IPS DF 6.9 (cell line): ENCODE measurements around the gene ZDHHC1.
A peak's percentile ranks its signal among the peaks of the same experiment; 100 is the strongest.
"Not testable (repeated sequence)": the region's sequence is repeated elsewhere in the genome, so short reads cannot be mapped to it uniquely, and the experiment has no call there.

Experiments
- DNase-seq: peaks from one replicate; pipeline ENCODE4 v3.0.0-alpha.2; 2013; ENCODE audit warnings: low read depth, low spot score
- H3K27ac ChIP-seq: one replicate; pipeline ENCODE4 v1.5.1; 2013; ENCODE audit warnings: low read length, control low read depth
- H3K27me3 ChIP-seq: 2 replicates; pipeline ENCODE4 v1.6.1; 2013; ENCODE audit warnings: mild to moderate bottlenecking, low read length; ENCODE audit not compliant: control insufficient read depth, insufficient read depth
- H3K36me3 ChIP-seq: 2 replicates; pipeline ENCODE4 v1.6.1; 2013; ENCODE audit warnings: low read length; ENCODE audit not compliant: control insufficient read depth, insufficient read depth
- H3K4me1 ChIP-seq: 2 replicates; pipeline ENCODE4 v1.6.1; 2013; ENCODE audit warnings: low read length; ENCODE audit not compliant: control insufficient read depth, insufficient read depth
- H3K4me3 ChIP-seq: 2 replicates; pipeline ENCODE4 v1.5.1; 2013; ENCODE audit warnings: mild to moderate bottlenecking, low read length
- H3K9me3 ChIP-seq: 2 replicates; pipeline ENCODE4 v1.6.1; 2013; ENCODE audit warnings: low read length, inconsistent platforms; ENCODE audit not compliant: control insufficient read depth, insufficient read depth
- WGBS: extraction: QIAGEN DNeasy Blood & Tissue Kit; methylation state at CpG from one replicate; pipeline ENCODE4 v1.1.7; 2013; ENCODE audit warnings: mixed read lengths, missing lambda C conversion rate; ENCODE audit not compliant: insufficient read length, insufficient coverage; 5-methylcytosine and 5-hydroxymethylcytosine counted together

Gene ZDHHC1

DNA sequence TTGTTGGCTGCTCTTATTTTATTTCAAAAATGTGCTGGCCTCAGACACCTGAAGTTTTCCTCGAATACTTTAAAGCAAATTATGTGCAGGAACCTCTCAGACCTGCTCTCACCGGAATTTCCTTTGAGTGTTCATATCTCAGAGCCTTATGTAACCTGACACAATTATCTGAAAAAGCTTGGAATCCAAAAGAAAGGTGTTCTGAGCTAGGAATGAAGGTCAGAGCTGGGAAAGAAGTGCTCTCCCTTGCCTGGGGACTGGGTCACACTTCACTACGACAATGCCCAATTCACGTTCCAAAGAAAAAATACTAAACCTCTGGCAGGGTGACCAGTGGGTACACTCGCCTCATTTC, 8.0 kb upstream of the ZDHHC1 start:
- Histone ChIP-seq H3K36me3 (no peaks in the 10 kb centered on the region), H3K27ac (peak overlapping the region; percentile 97), H3K9me3 (no peaks in the 10 kb centered on the region), H3K27me3 (no peaks in the 10 kb centered on the region), H3K4me3 (no peak overlapping the region), H3K4me1 (peaks cover 12% of the 10 kb centered on the region; the same call in 1 of the 2 replicates)
- DNase-seq, result no peak
- WGBS, result no CpG with 5 or more reads among the region's 5 CpGs

DNA sequence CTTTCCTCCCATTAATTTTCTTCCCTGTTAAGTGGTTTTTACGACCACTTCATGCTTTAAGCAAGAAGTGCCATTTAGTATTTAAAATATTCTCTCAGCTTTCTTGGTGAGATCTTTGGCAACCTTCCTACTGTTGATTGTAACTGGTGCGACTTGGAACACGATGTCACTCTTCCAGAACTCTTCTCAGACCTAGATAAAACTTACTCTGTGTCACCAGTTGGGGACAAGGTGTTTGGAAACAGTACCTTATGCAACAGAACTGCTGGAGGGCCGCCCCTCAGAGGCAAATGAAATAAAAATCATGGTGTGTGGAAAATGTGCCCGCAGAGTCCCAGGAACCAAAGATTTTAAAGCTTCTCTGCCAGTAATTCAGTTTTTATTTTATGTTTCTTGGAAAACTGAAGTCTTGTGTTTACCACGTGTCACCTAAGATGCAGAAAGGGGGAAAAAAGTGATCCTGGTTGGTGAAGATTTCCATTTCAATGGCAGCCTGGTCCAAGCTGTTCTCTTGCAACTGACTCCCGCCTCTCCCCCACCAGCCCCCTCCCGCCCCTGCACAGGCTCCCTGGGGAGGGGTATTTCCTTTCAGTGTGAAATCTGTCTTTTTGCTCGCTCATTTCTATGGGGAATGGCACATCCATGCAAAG, 7.5 kb upstream of the ZDHHC1 start:
- no peaks in the 10 kb centered on the region for H3K36me3 ChIP-seq
- H3K9me3 ChIP-seq, result no peaks in the 10 kb centered on the region
- H3K27ac ChIP-seq, result peak overlapping the region; percentile 97
- no peak overlapping the region for H3K4me3 ChIP-seq
- DNase-seq, result no peak
- WGBS, result no CpG with 5 or more reads among the region's 9 CpGs
- peaks cover 12% of the 10 kb centered on the region; the same call in 1 of the 2 replicates for H3K4me1 ChIP-seq
- H3K27me3 ChIP-seq, result no peaks in the 10 kb centered on the region

DNA sequence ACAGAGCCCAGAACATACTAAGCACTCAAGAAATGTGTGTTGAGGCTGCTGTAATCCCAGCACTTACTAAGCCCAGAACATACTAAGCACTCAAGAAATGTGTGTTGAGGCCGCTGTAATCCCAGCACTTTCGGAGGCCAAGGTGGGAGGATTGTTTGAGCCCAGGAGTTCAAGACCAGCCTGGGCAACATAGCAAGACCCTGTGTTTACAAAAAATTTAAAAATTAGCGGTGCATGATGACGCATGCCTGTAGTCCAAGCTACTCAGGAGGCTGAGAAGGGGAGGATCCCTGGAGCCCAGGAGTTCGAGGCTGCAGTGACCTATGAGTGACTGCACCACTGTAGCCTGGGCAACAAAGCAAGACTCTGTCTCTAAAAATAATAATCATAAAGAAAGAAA, 6.7 kb upstream of the ZDHHC1 start:
- H3K36me3 ChIP-seq, result no peaks in the 10 kb centered on the region
- DNase-seq, result no peak
- peaks cover 8% of the 10 kb centered on the region; the same call in 1 of the 2 replicates for H3K4me1 ChIP-seq
- WGBS, result no CpG with 5 or more reads among the region's 5 CpGs
- H3K9me3 ChIP-seq, result no peaks in the 10 kb centered on the region
- H3K27ac ChIP-seq, result no peak overlapping the region
- H3K27me3 ChIP-seq, result no peaks in the 10 kb centered on the region
- no peak overlapping the region for H3K4me3 ChIP-seq

DNA sequence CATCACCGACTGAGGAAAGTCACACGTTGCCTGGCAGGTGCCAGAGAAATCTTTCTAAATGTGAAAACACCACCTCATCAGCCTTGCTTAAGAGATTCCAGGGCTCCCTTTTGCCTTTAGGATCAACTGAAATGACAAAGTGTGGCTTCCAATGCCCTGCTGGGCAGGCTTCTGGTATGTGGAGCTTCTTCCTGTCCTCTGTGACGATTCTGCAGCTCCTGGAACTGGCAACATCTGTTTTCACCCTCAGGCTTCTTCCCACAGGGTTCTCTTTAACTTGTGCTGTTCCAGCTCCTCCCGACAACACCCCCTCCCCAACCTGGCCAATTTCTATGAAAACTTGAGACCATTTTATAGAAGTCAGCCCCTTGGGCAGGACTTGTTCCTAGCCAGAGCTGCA, 4.8 kb upstream of the ZDHHC1 start:
- Histone ChIP-seq H3K9me3 (no peaks in the 10 kb centered on the region), H3K4me3 (no peak overlapping the region), H3K36me3 (no peaks in the 10 kb centered on the region), H3K27ac (no peak overlapping the region), H3K4me1 (peaks cover 7% of the 10 kb centered on the region; the same call in 1 of the 2 replicates), H3K27me3 (no peaks in the 10 kb centered on the region)
- no peak for DNase-seq
- WGBS, result no CpG with 5 or more reads among the region's 4 CpGs

DNA sequence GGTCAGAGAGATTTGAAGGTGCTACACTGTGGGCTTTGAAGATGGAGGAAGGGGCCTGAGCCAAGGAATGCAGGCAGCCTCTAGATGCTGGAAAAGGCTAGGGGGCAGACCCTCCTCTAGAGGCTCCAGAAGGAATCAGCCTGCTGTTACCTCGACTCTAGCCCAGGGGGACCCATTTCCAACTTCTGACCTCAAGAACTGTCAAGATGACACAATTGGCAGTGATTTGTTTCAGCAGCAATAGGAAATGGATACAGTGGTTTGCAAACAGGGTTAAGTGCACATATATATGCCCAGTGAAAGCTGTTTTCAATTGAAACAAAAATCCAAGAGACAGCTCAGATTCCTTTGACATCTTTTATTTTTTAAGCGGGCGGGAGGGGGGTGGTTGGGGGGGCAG, 3.7 kb upstream of the ZDHHC1 start:
- no peak overlapping the region for H3K27ac ChIP-seq

GRCh38 chr16:67419502-67419901, 3.2 kb upstream of the ZDHHC1 start:
- DNase-seq, result no peak
- no peaks in the 10 kb centered on the region for H3K9me3 ChIP-seq
- no peak overlapping the region for H3K4me3 ChIP-seq
- H3K27ac ChIP-seq, result no peak overlapping the region
- no CpG with 5 or more reads among the region's 3 CpGs for WGBS
- H3K27me3 ChIP-seq, result no peaks in the 10 kb centered on the region
- no peaks in the 10 kb centered on the region for H3K36me3 ChIP-seq
- peaks cover 3% of the 10 kb centered on the region; the same call in 1 of the 2 replicates for H3K4me1 ChIP-seq

More for the DNA sequence above, 3.7 kb upstream of the ZDHHC1 start:
- no peak overlapping the region for H3K4me3 ChIP-seq
- no peaks in the 10 kb centered on the region for H3K36me3 ChIP-seq
- H3K4me1 ChIP-seq, result peaks cover 4% of the 10 kb centered on the region; the same call in 1 of the 2 replicates
- no peaks in the 10 kb centered on the region for H3K27me3 ChIP-seq
- no peaks in the 10 kb centered on the region for H3K9me3 ChIP-seq
- DNase-seq, result no peak
- WGBS, result no CpG with 5 or more reads among the region's 3 CpGs

GRCh38 chr16:67417333-67418061, 1.2 kb upstream of the ZDHHC1 start:
- DNase-seq, result no peak
- no peaks in the 10 kb centered on the region for H3K9me3 ChIP-seq
- no peaks in the 10 kb centered on the region for H3K36me3 ChIP-seq
- no CpG with 5 or more reads among the region's 2 CpGs for WGBS
- no peak overlapping the region for H3K4me3 ChIP-seq
- no peak overlapping the region for H3K27ac ChIP-seq
- peaks cover 4% of the 10 kb centered on the region; the same call in 1 of the 2 replicates for H3K4me1 ChIP-seq
- no peaks in the 10 kb centered on the region for H3K27me3 ChIP-seq

GRCh38 chr16:67415421-67415820, 856 bp downstream of the ZDHHC1 start:
- no CpG with 5 or more reads among the region's 19 CpGs for WGBS
- not testable (repeated sequence) for H3K27me3 ChIP-seq, H3K36me3 ChIP-seq, H3K4me3 ChIP-seq, H3K9me3 ChIP-seq, H3K4me1 ChIP-seq, H3K27ac ChIP-seq, DNase-seq

GRCh38 chr16:67413978-67414911, 2.0 kb downstream of the ZDHHC1 start:
- no peaks in the 10 kb centered on the region for H3K9me3 ChIP-seq
- no CpG with 5 or more reads among the region's 6 CpGs for WGBS
- peaks cover 2% of the 10 kb centered on the region; the same call in 1 of the 2 replicates for H3K4me1 ChIP-seq
- H3K27ac ChIP-seq, result no peak overlapping the region
- no peaks in the 10 kb centered on the region for H3K36me3 ChIP-seq
- no peak overlapping the region for H3K4me3 ChIP-seq
- no peaks in the 10 kb centered on the region for H3K27me3 ChIP-seq
- DNase-seq, result no peak

- H3K9me3 ChIP-seq, result no peaks in the 10 kb centered on the region
Observed at GRCh38 chr16:67412294-67412693, 4.0 kb downstream of the ZDHHC1 start.

More at GRCh38 chr16:67412294-67412693, 4.0 kb downstream of the ZDHHC1 start:
- Histone ChIP-seq H3K4me3 (no peak overlapping the region), H3K36me3 (no peaks in the 10 kb centered on the region), H3K4me1 (peaks cover 3% of the 10 kb centered on the region; the same call in 1 of the 2 replicates), H3K27me3 (no peaks in the 10 kb centered on the region), H3K27ac (no peak overlapping the region)
- no CpG with 5 or more reads among the region's 2 CpGs for WGBS
- DNase-seq, result no peak
